Brain microvascular endothelial cell (primary cell): Measurements from ENCODE around the gene PIGT.
A peak's percentile ranks its signal among the peaks of the same experiment; 100 is the strongest.

Experiments used
- DNase-seq: peaks from one replicate; pipeline ENCODE4 v3.0.0-alpha.2; 2020
- H3K27ac ChIP-seq: fragments of 250-450 bp; sonication (Bioruptor Pico); 2 replicates; pipeline ENCODE4 v1.5.1; 2020; ENCODE audit warnings: mild to moderate bottlenecking, moderate library complexity
- H3K27me3 ChIP-seq: fragments of 250-450 bp; sonication (Bioruptor Pico); replicated peaks from 2 replicates; pipeline ENCODE4 v1.5.1; 2020; ENCODE audit warnings: mild to moderate bottlenecking
- H3K36me3 ChIP-seq: fragments of 250-450 bp; sonication (Bioruptor Pico); replicated peaks from 2 replicates; pipeline ENCODE4 v1.5.1; 2020; ENCODE audit warnings: mild to moderate bottlenecking
- H3K4me3 ChIP-seq: 2 replicates; pipeline ENCODE4 v1.5.1; 2011; ENCODE audit warnings: low read depth, mild to moderate bottlenecking, control low read depth, low read length, moderate library complexity
- CTCF ChIP-seq: IDR thresholded peaks from 2 replicates; pipeline ENCODE4 v1.5.1; 2011; ENCODE audit warnings: low read depth, mild to moderate bottlenecking, moderate library complexity, low read length, control low read depth, inconsistent platforms; ENCODE audit errors: missing control alignments
- in situ Hi-C: cut with HindIII; loops from 2 replicates; pipeline ENCODE4 v1.10.0; 2017; ENCODE audit warnings: low sequenced_read_pairs, low pct_ligation_motif_present

PIGT gene

GRCh38 chr20:45452238-45452637 lies 36.3 kb downstream of the PIGT start:
- TF ChIP-seq CTCF: no peak
- DNase-seq: no peak
- no peaks in the 10 kb centered on the region for H3K27me3 ChIP-seq
- no peak overlapping the region for H3K4me3 ChIP-seq
- no peak overlapping the region for H3K27ac ChIP-seq
- H3K36me3 ChIP-seq: no peaks in the 10 kb centered on the region
- in situ Hi-C loops: no loop called here

- Histone ChIP-seq H3K36me3 (no peaks in the 10 kb centered on the region), H3K27me3 (no peaks in the 10 kb centered on the region), H3K27ac (no peak overlapping the region), H3K4me3 (no peak overlapping the region)
- DNase-seq: no peak
- in situ Hi-C loops: no loop called here
- TF ChIP-seq CTCF: no peak
Measured at GRCh38 chr20:45452772-45453691, 37.1 kb downstream of the PIGT start.

- in situ Hi-C loops: no loop called here
- TF ChIP-seq CTCF: peak; percentile 51
- H3K27ac ChIP-seq: no peak overlapping the region
Measured at GRCh38 chr20:45456632-45457031, 40.7 kb downstream of the PIGT start.

GRCh38 chr20:45459606-45460005 lies 43.7 kb downstream of the PIGT start:
- Histone ChIP-seq H3K36me3 (no peaks in the 10 kb centered on the region), H3K27ac (no peak overlapping the region), H3K4me3 (no peak overlapping the region), H3K27me3 (peaks cover 16% of the 10 kb centered on the region)
- peak; percentile 44 for TF ChIP-seq CTCF
- DNase-seq: no peak
- in situ Hi-C loops: no loop called here

More at GRCh38 chr20:45456632-45457031, 40.7 kb downstream of the PIGT start:
- H3K36me3 ChIP-seq: no peaks in the 10 kb centered on the region
- no peak for DNase-seq
- H3K27me3 ChIP-seq: peaks cover 8% of the 10 kb centered on the region
- no peak overlapping the region for H3K4me3 ChIP-seq

- peaks cover 21% of the 10 kb centered on the region for H3K27me3 ChIP-seq
- H3K36me3 ChIP-seq: no peaks in the 10 kb centered on the region
- no peak for DNase-seq
- H3K4me3 ChIP-seq: no peak overlapping the region
- H3K27ac ChIP-seq: no peak overlapping the region
- TF ChIP-seq CTCF: no peak
- in situ Hi-C loops: no loop called here
Measured at GRCh38 chr20:45461225-45461624, 45.3 kb downstream of the PIGT start.
